GM23248 (cell line): ENCODE results near the gene RBPJ. TPM values are rescaled to one million over a fixed set of nuclear protein-coding genes. Genes with fewer than 3 reads are reported as not detected.

ENCODE experiments used
- DNase-seq: peaks from one replicate; pipeline ENCODE4 v3.0.0-alpha.2; 2015
- H2AFZ ChIP-seq: fragments of 200-600 bp; sonication (generic); 2 replicates; pipeline ENCODE4 v1.6.1; 2016; ENCODE audit warnings: antibody characterized with exemption
- H3F3A ChIP-seq: fragments of 200-600 bp; sonication (generic); 2 replicates; pipeline ENCODE4 v1.6.1; 2016; ENCODE audit warnings: mild to moderate bottlenecking, antibody characterized with exemption, mixed run types; ENCODE audit not compliant: insufficient read depth
- H3K27ac ChIP-seq: fragments of 200-600 bp; sonication (generic); 2 replicates; pipeline ENCODE4 v1.5.1; 2016; ENCODE audit warnings: mild to moderate bottlenecking
- H3K27me3 ChIP-seq: fragments of 200-600 bp; sonication (generic); replicated peaks from 2 replicates; pipeline ENCODE4 v1.6.1; 2016; ENCODE audit warnings: mild to moderate bottlenecking; ENCODE audit not compliant: insufficient read depth
- H3K36me3 ChIP-seq: fragments of 200-600 bp; sonication (generic); 2 replicates; pipeline ENCODE4 v1.6.1; 2016; ENCODE audit warnings: low read depth, mild to moderate bottlenecking
- H3K4me1 ChIP-seq: fragments of 200-600 bp; sonication (generic); 2 replicates; pipeline ENCODE4 v1.6.1; 2016; ENCODE audit warnings: mild to moderate bottlenecking; ENCODE audit not compliant: insufficient read depth
- H3K4me2 ChIP-seq: fragments of 200-600 bp; sonication (generic); one replicate; pipeline ENCODE4 v1.6.1; 2016; ENCODE audit warnings: mild to moderate bottlenecking; ENCODE audit not compliant: unreplicated experiment
- H3K4me3 ChIP-seq: fragments of 200-600 bp; sonication (generic); 2 replicates; pipeline ENCODE4 v1.5.1; 2016; ENCODE audit warnings: mild to moderate bottlenecking
- H3K79me2 ChIP-seq: fragments of 200-600 bp; sonication (generic); 2 replicates; pipeline ENCODE4 v1.6.1; 2016; ENCODE audit warnings: mild to moderate bottlenecking; ENCODE audit not compliant: insufficient read depth
- H3K9ac ChIP-seq: fragments of 200-600 bp; sonication (generic); 2 replicates; pipeline ENCODE4 v1.6.1; 2016; ENCODE audit warnings: mild to moderate bottlenecking
- H3K9me2 ChIP-seq: fragments of 200-600 bp; sonication (generic); 2 replicates; pipeline ENCODE4 v1.6.1; 2016; ENCODE audit warnings: mixed run types, mild to moderate bottlenecking, moderate library complexity; ENCODE audit not compliant: insufficient read depth
- H3K9me3 ChIP-seq: fragments of 200-600 bp; sonication (generic); one replicate; pipeline ENCODE4 v1.6.1; 2017; ENCODE audit warnings: low read depth
- H4K20me1 ChIP-seq: fragments of 200-600 bp; sonication (generic); 2 replicates; pipeline ENCODE4 v1.6.0; 2016; ENCODE audit not compliant: insufficient read depth
- EZH2 ChIP-seq: fragments of 200-600 bp; sonication (generic); IDR thresholded peaks from 2 replicates; pipeline ENCODE4 v1.6.1; 2018; ENCODE audit warnings: antibody characterized with exemption, mild to moderate bottlenecking; ENCODE audit not compliant: insufficient read depth, poor library complexity, severe bottlenecking
- EZH2phosphoT487 ChIP-seq: fragments of 200-600 bp; sonication (generic); IDR thresholded peaks from 2 replicates; pipeline ENCODE4 v1.6.1; 2018; ENCODE audit warnings: antibody characterized with exemption, moderate library complexity, mild to moderate bottlenecking, low read depth; ENCODE audit not compliant: insufficient read depth
- WGBS, 2 experiments: methylation state at CpG; one replicate each; pipeline ENCODE4 v1.1.6; 2015 to 2017; ENCODE audit warnings: low lambda C conversion rate in 2 of 2, low coverage in 1 of 2; ENCODE audit errors: missing lambda C conversion rate in 2 of 2; 5-methylcytosine and 5-hydroxymethylcytosine counted together
- in situ Hi-C: fragments of 300-500 bp; cut with MboI; formaldehyde crosslinking; loops from 2 replicates; pipeline ENCODE4 v1.15.0; 2020
- polyA plus RNA-seq: library from polyadenylated mRNA; unstranded; fragments of >200 nt; fragmentation: Nextera tagmentation; extraction: Ambion mirVana; gene quantifications from 2 replicates; pipeline ENCODE4 v1.2.1, GENCODE V29; 2016
- total RNA-seq: library from RNA; depleted of rRNA; stranded (reverse); fragments of >200 nt; shearing (Covaris generic); gene quantifications from 2 replicates; pipeline ENCODE4 v1.2.3, GENCODE V29; 2014; rRNA removed

Gene RBPJ
- total RNA-seq, result 70.7 and 75.8 TPM in 2 replicates
- polyA plus RNA-seq, result 85.1 and 85.4 TPM in 2 replicates

DNA sequence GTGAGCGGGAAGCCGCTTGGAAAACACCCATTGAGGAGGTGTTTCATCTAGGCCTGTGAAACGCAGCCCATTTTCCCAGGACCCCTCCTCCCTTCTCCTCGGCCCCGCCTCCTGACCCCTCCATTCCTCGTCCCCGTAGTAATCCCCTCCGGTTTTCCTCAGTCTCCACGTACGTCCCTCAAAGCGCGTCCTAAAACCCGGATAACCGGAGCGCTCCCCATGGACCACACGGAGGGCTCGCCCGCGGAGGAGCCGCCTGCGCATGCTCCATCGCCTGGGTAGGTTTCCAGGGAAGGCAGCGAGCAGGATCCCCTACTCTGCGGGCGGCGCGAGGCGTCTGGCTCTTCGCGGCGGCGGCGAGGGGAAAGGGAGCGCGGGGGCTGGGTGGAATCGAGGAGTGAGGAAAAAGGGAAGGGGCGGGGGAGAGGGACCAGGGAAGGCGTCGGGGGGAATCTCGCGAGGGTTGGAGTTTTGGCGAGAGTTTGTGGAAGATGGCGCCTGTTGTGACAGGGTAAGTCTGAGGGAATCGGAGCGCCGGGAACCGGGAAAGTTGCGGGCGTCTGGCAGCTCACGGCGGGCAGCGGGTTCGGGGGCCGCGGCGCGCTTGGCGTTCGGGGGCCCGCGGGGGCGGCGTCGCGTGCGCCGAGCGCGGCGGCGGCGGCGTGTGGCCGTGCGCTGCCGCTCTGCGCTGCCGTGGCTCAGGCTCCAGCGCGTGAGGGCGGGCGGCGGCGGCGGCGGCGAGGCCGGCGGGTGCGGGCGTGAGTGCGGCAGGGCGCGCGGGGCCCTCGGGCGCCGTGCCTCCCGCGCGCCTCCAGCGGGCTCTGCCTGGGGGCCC lies at the start of gene RBPJ:
Gene RBPJ (plus strand): TSS at position 477 of the 835 bp plus-strand sequence. CDS start 15 bp downstream, at position 492.
- H4K20me1 ChIP-seq, result no peaks in the 10 kb centered on the region
- no peaks in the 10 kb centered on the region for H3K9me2 ChIP-seq
- H3K36me3 ChIP-seq, result no peaks in the 10 kb centered on the region
- H3K9ac ChIP-seq, result peak within 1 kb of the TSS; percentile 97
- H3K27me3 ChIP-seq, result no peaks in the 10 kb centered on the region
- H3K27ac ChIP-seq, result peak within 1 kb of the TSS; percentile 99
- peak within 1 kb of the TSS; percentile 100 for H3K4me2 ChIP-seq
- TF ChIP-seq EZH2, result no peak
- TF ChIP-seq EZH2phosphoT487, result no peak
- peak within 1 kb of the TSS; percentile 94 for H3K4me3 ChIP-seq
- H3K79me2 ChIP-seq, result peaks cover 46% of the 10 kb centered on the region
- DNase-seq, result peak; percentile 97
- H3K4me1 ChIP-seq, result peaks cover 35% of the 10 kb centered on the region
- no peaks in the 10 kb centered on the region for H3K9me3 ChIP-seq
- 1% methylated on average over 56 to 79 of the region's 102 CpGs for WGBS, 2 experiments
- H3F3A ChIP-seq, result peaks cover 18% of the 10 kb centered on the region; the same call in 1 of the 2 replicates
- in situ Hi-C loops, result loop anchor here (10.0 kb wide), 1 partner anchor 236 kb away; no protein-coding TSS in a partner anchor
- H2AFZ ChIP-seq, result peak within 1 kb of the TSS; percentile 92

DNA sequence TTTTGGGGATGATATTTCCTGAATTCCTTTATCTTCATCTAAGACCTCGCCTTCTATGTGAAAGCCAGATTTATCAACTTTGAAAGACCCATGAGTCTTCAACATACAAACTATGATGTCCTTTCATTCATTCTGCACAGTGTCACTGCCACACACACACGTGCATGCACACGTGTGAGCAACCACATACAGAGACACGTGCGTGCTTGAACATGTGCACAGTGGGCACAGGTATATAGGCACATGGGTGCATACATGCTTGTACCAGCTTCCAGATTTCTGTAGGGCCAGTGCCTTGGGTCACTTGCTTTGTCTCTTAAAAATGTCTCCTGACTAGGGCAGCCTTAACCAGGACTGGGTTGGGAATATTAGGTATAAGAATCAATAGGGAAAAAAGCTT lies 49.1 kb upstream of the RBPJ start:
- TF ChIP-seq EZH2 (no peak), EZH2phosphoT487 (no peak)
- Histone ChIP-seq H4K20me1 (no peaks in the 10 kb centered on the region), H3K9me3 (no peaks in the 10 kb centered on the region), H3K27ac (no peak overlapping the region), H3F3A (no peaks in the 10 kb centered on the region), H3K4me1 (peaks cover 6% of the 10 kb centered on the region), H3K36me3 (no peaks in the 10 kb centered on the region), H2AFZ (no peak overlapping the region), H3K4me2 (no peak overlapping the region), H3K9ac (no peak overlapping the region), H3K27me3 (no peaks in the 10 kb centered on the region), H3K79me2 (no peaks in the 10 kb centered on the region), H3K4me3 (no peak overlapping the region), H3K9me2 (no peaks in the 10 kb centered on the region)
- WGBS, 2 experiments, result 94 to 95% methylated on average over 5 of the region's 5 CpGs
- no peak for DNase-seq
- in situ Hi-C loops, result no loop called here

DNA sequence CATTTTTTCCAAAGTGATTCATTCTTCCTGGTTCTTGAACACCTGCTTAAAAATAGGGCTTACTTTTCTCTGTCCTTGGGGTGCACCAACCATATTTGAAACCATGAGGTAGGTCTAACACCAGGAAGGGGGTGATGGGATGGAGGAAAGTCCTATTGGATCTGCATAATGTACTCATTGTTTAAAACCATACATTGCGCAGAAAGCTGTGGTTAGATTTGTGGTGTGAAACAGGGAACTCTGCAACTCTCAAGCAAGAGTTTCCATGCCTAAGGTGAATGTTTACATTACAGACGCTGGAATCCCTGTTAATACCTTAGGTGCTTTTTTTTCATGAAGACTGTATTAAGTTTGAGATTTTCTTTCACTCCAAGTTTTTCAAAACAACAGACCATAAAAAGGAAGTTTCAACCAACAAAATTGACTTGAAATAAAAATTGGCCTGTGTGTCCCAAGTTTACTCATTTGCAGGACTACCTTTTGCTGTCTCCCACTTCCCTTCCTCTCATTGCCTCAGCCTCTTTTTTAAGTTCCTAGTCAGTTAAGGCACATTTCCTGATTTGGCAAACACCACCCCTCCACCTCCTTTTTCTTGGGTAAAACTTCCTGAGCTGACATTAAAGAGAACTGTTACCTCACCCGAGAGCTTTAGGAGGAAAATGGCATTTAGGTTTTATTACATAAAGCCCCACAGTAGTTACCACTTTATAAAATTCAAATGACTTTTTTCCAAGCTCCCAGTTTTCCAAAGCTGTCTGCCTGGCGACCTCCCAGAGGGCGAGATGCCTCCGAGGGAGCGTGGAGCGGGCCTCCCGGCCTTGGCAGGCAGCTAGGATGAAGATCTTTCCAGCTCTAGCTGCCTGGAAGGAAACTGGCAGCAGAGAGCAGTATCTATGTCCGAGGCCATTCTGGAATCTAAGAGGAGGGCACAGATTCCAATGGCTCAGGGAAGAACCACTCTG lies 47.9 kb upstream of the RBPJ start:
- WGBS, 2 experiments, result 35 to 41% methylated on average over 10 of the region's 10 CpGs
- no peaks in the 10 kb centered on the region for H3K36me3 ChIP-seq
- H3K4me1 ChIP-seq, result no peaks in the 10 kb centered on the region; the same call in 1 of the 2 replicates
- TF ChIP-seq EZH2phosphoT487 (no peak), EZH2 (no peak)
- no peak overlapping the region for H3K9ac ChIP-seq
- in situ Hi-C loops, result no loop called here
- no peak for DNase-seq
- no peak overlapping the region for H3K4me3 ChIP-seq
- no peaks in the 10 kb centered on the region for H3K9me3 ChIP-seq
- H2AFZ ChIP-seq, result peak overlapping the region; percentile 31; the same call in 1 of the 2 replicates
- no peaks in the 10 kb centered on the region for H3F3A ChIP-seq
- no peaks in the 10 kb centered on the region for H3K27me3 ChIP-seq
- H3K9me2 ChIP-seq, result no peaks in the 10 kb centered on the region
- no peak overlapping the region for H3K27ac ChIP-seq
- no peaks in the 10 kb centered on the region for H4K20me1 ChIP-seq
- no peak overlapping the region for H3K4me2 ChIP-seq
- no peaks in the 10 kb centered on the region for H3K79me2 ChIP-seq

DNA sequence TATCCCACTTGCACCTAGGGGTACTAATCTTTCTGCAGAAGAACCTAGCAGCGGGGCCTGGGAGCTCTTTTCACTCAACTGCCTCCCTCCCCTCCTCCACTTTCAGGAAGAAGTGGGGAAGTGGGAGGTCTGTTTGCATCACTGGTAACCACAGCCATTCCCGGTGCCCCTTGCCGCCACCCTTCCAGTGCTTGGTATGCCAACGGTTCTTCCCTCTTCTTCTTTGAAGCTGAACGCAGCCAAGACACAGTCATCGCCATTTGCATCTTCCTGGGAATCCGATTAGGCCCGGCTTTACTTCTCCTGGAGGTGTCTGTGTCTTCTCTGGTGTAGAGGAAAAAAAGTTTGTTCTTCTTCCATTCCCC lies 47.2 kb upstream of the RBPJ start:
- Histone ChIP-seq H3K9ac (no peak overlapping the region), H3K27ac (no peak overlapping the region), H3K9me2 (no peaks in the 10 kb centered on the region), H2AFZ (peak overlapping the region; percentile 31; the same call in 1 of the 2 replicates), H3K36me3 (no peaks in the 10 kb centered on the region), H3K4me2 (no peak overlapping the region), H3K4me3 (no peak overlapping the region), H3K27me3 (no peaks in the 10 kb centered on the region), H3K4me1 (no peaks in the 10 kb centered on the region), H3F3A (no peaks in the 10 kb centered on the region), H4K20me1 (no peaks in the 10 kb centered on the region), H3K79me2 (no peaks in the 10 kb centered on the region), H3K9me3 (no peaks in the 10 kb centered on the region)
- in situ Hi-C loops, result no loop called here
- no peak for TF ChIP-seq EZH2phosphoT487
- no peak for TF ChIP-seq EZH2
- no peak for DNase-seq
- WGBS, 2 experiments, result 61 to 71% methylated on average over 8 of the region's 8 CpGs
